ENCODE measurements around the gene ROR1.

The ROR1 gene

GRCh38 chr1:64167176-64167575 lies 393.4 kb downstream of the ROR1 start:
- H3K36me3 ChIP-seq, result no peaks in the 10 kb centered on the region
- H3K4me3 ChIP-seq (ENCODE audit: low read depth in 1 of 2, low read length in 1 of 2), result no peak overlapping the region
- H3K9me3 ChIP-seq, result no peaks in the 10 kb centered on the region
- H3K4me1 ChIP-seq (ENCODE audit: control insufficient read depth in 1 of 2, insufficient read depth in 1 of 2, low read depth in 1 of 2, low read length in 1 of 2), result peaks cover 12 to 24% of the 10 kb centered on the region in 2 experiments
- H3K27me3 ChIP-seq, result no peaks in the 10 kb centered on the region
- no peak for TF ChIP-seq CTCF (IDR thresholded peaks at IDR 0.05)
- H3K27ac ChIP-seq, result no peak overlapping the region

GRCh38 chr1:64171246-64171645 lies 397.4 kb downstream of the ROR1 start:
- peaks cover 12 to 35% of the 10 kb centered on the region in 2 experiments for H3K4me1 ChIP-seq (ENCODE audit: control insufficient read depth in 1 of 2, insufficient read depth in 1 of 2, low read depth in 1 of 2, low read length in 1 of 2)
- no peaks in the 10 kb centered on the region for H3K36me3 ChIP-seq
- TF ChIP-seq CTCF (IDR thresholded peaks at IDR 0.05), result no peak
- no peaks in the 10 kb centered on the region for H3K27me3 ChIP-seq
- peak overlapping the region; percentile 84 for H3K27ac ChIP-seq
- no peaks in the 10 kb centered on the region for H3K9me3 ChIP-seq
- H3K4me3 ChIP-seq (ENCODE audit: low read depth in 1 of 2, low read length in 1 of 2), result peak overlapping the region in 1 of 2 experiments; percentile 20

GRCh38 chr1:64171797-64172281 lies 398.0 kb downstream of the ROR1 start:
- peaks cover 12 to 41% of the 10 kb centered on the region in 2 experiments for H3K4me1 ChIP-seq (ENCODE audit: control insufficient read depth in 1 of 2, insufficient read depth in 1 of 2, low read depth in 1 of 2, low read length in 1 of 2)
- no peaks in the 10 kb centered on the region for H3K27me3 ChIP-seq
- H3K36me3 ChIP-seq, result no peaks in the 10 kb centered on the region
- H3K9me3 ChIP-seq, result no peaks in the 10 kb centered on the region
- peak overlapping the region in 1 of 2 experiments; percentile 20 for H3K4me3 ChIP-seq (ENCODE audit: low read depth in 1 of 2, low read length in 1 of 2)
- no peak for TF ChIP-seq CTCF (IDR thresholded peaks at IDR 0.05)
- H3K27ac ChIP-seq, result peak overlapping the region; percentile 84

- H3K36me3 ChIP-seq, result no peaks in the 10 kb centered on the region
- H3K4me1 ChIP-seq (ENCODE audit: control insufficient read depth in 1 of 2, insufficient read depth in 1 of 2, low read depth in 1 of 2, low read length in 1 of 2), result peaks cover 12 to 47% of the 10 kb centered on the region in 2 experiments
These were observed 398.7 kb downstream of the ROR1 start for GRCh38 chr1:64172458-64172983.

GRCh38 chr1:64173336-64173940 lies 399.6 kb downstream of the ROR1 start:
- H3K27ac ChIP-seq, result no peak overlapping the region
- H3K9me3 ChIP-seq, result no peaks in the 10 kb centered on the region
- TF ChIP-seq CTCF (IDR thresholded peaks at IDR 0.05), result no peak
- no peaks in the 10 kb centered on the region for H3K36me3 ChIP-seq
- no peak overlapping the region for H3K4me3 ChIP-seq (ENCODE audit: low read depth in 1 of 2, low read length in 1 of 2)
- H3K4me1 ChIP-seq (ENCODE audit: control insufficient read depth in 1 of 2, insufficient read depth in 1 of 2, low read depth in 1 of 2, low read length in 1 of 2), result peaks cover 12 to 47% of the 10 kb centered on the region in 2 experiments
- no peaks in the 10 kb centered on the region for H3K27me3 ChIP-seq

More at GRCh38 chr1:64172458-64172983, 398.7 kb downstream of the ROR1 start:
- Histone ChIP-seq H3K27me3 (no peaks in the 10 kb centered on the region), H3K4me3 (ENCODE audit: low read depth in 1 of 2, low read length in 1 of 2) (no peak overlapping the region), H3K27ac (peak overlapping the region; percentile 84), H3K9me3 (no peaks in the 10 kb centered on the region)
- no peak for TF ChIP-seq CTCF (IDR thresholded peaks at IDR 0.05)

All from neutrophil (primary cell).